Suppressor macrophage treated with lipopolysaccharide for 4 hours (primary cell): ENCODE data around the gene KCTD7.
"Not testable (repeated sequence)": the region's sequence is repeated elsewhere in the genome, so short reads cannot be mapped to it uniquely, and the experiment has no call there.

ENCODE experiments used
- DNase-seq: peaks from one replicate; pipeline ENCODE4 v3.0.0-alpha.2; 2020

KCTD7 gene

DNA sequence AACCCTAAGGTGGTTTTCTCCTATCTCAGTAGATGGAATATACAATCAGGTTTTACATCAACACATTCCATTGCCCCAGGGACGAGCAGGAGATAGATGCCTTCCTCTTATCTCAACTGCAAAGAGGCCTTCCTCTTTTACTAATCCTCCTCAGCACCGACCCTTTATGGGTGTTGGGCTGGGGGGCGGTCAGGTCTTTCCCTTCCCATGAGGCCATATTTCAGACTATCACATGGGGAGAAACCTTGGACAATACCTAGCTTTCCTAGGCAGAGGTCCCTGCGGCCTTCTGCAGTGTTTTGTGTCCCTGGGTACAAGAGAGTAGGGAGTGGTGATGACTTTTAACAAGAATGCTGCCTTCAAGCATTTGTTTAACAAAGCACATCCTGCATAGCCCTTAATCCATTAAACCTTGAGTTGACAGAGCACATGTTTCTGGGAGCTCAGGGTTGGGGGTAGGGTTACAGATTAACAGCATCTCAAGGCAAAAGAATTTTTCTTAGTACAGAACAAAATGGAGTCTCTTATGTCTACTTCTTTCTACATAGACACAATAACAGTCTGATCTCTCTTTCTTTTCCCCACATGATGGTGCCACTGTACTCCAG is 9.2 kb upstream of the KCTD7 start:
- not testable (repeated sequence) for DNase-seq

DNA sequence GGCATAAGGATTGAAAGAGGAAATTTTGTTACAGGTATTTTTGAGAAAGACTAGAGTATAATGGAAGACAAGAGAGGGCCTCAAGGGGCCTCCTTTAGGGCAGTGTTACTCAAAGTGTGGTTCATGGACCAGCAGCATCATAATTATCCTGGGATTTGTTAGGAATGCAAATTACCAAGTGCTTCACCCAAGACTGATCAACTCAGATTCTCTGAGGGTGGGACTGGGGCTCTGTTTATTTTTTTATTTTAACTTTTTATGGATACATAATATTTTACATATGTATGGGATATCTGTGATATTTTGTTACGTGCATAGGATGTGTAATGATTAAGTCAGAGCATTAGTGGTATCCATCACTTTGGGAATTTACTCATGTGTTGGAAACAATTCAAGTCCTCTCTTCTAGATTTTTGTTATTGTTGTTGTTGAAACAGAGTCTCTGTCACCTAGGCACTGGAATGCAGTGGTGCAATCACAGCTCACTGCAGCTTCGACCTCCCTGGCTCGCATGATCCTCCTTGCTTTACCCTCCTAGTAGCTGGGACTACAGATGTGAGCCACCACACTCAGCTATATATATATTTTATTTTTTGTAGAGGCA is 2.2 kb upstream of the KCTD7 start:
- no peak for DNase-seq

DNA sequence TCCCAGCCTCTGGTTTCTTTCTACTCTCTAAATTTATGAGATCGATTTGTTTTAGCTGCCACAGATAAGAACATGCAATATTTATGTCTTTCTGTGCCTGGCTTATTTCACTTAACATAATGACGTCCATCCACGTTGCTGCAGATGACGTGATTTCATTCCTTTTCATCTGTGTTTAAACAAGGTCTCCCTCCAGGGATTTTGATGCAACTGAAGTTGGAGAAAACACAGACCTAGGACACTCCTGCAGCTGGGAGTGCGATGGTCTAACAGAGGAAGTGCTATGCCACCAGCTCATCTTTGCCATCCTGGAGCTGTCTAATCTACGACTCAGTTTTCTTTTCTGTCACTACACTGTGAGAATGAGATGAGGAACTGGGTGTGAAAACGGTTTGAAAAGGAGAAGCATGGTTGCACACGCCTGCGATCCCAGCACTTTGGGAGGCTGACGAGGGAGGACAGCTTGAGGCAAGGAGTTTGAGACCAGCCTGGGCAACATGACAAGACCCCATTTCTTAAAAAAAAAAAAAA is 1.5 kb upstream of the KCTD7 start:
- peak; percentile 72 for DNase-seq

DNA sequence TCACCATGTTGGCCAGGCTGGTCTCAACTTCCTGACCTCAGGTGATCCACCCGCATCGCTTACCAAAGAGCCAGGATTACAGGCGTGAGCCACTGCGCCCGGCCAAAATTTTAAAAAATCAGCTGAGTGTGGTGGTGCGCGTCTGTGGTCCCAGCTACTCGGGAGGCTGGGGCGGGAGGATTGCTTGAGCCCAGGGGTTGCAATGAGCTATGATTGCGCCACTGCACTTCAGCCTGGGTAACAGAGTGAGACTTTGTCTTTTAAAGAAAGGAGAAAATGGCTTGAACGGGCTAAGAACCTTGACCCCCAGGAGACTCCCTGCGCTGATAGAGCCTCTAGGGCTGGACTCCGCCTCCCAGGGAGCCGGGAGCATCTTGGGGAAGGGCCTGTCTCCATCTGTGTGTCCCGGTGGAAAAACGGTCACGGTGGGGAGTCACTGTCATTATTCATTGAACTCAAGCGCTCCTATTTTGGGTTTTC is 760 bp upstream of the KCTD7 start:
- no peak for DNase-seq

DNA sequence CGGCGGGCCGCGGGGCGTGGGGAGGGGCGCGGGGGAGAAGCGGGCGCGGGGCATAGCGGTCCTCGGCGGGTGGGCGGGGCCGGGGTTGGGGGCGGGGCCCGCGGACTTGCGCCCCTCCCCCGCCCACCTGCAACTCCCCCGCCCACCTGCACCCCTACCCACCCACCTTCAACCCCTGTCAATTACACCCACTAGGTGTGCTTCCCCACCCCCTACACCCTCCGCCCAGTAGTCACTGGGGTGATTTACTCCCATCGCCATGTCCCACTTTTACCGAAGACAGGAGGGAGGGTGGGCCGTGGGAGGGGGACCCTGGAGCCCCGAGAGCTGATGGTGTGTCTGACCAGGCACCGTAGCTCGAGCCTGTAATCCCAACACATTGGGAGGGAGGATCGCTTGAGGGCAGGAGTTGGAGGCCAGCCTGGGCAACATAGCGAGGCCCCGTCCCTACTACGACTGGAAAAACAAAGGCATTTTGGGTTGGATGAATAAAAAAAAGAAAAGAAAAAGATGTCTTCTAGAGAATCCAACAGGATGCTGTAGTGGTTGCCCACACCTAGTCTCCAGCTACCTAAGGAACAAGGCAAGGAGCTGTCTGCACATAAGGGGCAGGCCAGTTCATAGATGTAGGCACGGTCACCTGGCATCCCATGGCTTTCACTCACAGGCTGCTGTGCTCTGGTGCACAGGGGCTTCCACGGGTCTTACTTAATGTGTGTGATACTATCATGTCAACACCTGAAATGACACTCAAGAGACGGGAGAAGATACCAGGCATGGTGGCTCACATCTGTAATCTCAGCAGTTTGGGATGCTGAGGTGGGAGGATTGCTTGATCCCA is 761 bp downstream of the KCTD7 start:
- no peak for DNase-seq

DNA sequence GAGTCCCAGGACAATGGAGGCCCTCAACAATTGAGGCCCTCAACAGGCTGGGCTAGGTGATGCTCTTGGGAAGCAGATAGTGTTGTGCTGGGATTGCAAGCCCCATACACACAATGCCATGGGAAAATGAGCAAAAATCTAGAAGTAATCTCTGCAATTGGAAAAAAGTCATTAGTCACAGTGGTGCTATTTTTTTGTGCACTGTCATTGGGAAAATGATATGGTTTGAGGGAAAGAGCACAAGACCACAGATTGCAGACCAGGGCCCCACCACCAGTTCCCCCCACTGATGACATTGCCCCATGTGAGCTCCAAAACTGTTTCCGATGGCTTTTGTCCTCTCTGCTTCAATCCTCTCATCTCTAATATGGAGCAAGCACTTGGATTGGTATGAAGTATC is 1.9 kb downstream of the KCTD7 start:
- DNase-seq, result peak; percentile 45

DNA sequence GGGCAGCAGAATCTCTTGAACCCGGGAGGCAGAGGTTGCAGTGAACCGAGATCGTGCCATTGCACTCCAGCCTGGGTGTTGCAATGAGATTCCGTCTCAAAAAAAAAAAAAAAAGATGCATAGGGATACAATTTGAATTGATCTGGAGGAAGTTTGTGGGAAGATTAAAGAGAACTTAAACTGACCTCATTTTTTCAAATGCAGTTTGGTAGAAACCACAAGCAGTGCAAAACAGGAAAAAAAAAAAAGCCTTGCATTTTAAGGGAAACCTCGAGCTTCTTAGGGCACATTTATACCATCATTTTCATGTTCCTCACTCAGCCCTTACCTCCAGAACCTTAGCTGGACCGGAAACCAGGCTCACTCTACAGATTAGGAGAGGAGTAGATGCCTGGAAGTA is 2.8 kb downstream of the KCTD7 start:
- peak; percentile 61 for DNase-seq

DNA sequence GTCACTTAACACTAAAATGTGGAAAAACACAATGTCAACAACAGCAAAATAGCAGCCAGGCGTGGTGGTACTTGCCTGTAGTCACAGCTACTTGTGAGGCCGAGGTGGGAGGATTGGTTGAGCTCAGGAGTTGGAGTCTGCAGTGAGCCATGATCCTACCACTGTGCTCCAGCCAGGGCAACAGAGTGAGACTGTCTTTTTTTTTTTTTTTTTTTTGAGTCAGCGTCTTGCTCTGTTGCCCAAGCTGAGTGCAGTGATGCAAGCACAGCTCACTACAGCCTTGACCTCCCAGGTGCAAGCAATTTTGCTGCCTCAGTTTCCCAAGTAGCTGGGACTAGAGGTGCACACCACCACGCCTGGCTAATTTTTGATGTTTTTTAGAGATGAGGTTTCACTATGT is 6.1 kb downstream of the KCTD7 start:
- DNase-seq, result peak; percentile 25

DNA sequence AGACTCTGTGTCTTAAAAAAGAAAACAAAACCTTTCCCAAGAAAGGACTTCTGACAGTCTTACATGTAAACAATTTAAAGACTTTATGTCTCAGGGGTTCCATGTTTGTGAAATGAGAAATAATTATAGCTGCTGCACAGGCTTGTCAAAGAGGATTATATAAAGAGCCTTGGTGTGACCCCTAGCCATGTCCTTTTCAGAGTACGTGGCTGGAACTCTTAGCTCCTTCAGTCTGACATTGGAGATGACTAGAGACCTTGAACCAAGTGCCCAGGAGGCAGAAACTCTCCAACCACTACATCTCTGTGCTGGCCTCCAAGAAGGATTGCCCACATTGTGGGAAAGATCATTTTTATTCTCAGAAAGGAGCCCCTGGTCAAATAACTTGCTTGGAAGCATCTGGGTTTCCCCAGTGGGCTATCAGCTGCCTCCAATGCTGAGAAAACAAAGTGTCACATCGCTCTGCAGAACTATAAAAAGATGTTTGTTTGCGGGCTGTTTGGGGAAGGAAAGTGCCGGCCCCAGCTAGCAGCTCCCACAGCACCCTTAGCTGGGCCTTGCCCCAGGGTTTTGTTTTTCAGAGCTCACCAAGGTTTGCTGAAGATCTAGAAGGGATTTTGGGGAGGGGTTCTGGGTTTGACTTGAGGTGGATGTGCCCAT is 6.8 kb downstream of the KCTD7 start:
- DNase-seq, result not testable (repeated sequence)

DNA sequence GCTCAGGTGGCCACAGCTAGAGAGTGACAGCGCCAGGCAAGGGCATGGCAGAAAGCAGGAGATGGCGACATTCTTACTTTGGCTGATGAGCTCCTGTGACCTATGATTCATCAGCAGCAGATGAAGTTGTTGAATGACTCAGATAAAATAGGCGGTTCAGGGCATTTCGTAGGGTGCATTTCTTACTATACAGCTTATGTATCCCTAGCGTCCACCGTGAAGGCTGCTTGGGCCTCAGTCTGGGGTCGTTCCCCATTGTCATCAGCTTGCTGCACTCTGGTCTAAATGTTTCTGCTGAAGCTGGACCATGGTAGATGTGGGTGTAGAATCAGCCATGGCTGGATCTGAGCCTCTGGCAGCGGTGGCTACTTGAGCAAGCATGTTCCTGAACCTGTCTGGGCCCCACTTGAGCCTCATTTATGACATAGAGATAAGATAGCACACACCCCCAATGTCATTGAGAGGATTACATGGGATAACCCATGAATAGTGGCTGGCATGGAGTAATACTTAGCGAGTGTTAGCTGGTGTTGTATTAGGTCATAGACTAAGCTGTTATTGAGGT is 7.4 kb downstream of the KCTD7 start:
- DNase-seq, result peak; percentile 82

DNA sequence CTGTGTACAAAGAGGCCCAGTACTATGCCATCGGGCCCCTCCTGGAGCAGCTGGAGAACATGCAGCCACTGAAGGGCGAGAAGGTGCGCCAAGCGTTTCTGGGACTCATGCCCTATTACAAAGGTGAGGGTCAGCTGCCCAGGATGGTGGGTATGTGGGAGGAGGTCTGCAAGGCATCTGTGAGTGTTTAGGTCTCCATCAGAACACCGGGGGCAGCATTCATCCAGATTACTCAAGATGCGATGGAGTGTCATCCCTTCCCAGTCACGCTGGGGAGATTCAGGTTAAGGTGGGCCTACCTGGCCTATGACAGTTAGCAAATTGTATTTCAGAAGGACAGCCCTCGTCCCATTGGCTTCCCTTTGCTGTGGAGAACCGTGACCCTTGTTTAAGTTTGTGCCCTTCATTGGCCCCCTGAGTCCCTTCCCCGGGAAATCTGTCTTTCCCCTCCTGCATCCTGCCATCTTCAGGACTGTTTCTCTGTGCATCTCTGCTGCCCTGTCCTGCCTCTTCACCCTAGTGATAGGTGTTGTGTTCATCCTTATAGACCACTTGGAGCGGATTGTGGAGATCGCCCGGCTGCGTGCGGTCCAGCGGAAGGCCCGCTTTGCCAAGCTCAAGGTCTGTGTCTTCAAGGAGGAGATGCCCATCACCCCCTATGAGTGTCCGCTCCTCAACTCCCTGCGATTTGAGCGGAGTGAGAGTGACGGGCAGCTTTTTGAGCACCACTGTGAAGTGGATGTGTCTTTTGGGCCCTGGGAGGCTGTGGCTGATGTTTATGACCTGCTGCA is 9.8 kb downstream of the KCTD7 start:
- no peak for DNase-seq

DNA sequence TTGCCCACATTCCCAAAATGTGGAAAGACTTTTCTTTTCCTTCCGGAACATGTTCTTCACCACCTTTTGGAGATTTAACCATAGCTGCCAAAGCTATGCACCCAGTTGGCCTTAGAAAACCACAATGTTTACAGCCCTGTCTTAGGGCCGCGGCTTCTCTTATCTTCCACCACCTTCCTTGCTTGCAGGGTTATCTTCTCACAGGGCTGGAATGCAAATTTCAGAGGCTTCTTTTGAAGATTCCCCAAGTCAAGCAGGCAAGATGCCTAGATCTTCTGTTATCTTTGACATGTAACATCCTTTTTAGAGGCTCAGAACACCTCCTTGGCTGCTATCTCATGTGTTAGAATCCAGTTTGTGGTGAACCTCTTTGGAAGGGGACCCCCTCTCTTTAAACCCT is 11.1 kb downstream of the KCTD7 start:
- DNase-seq, result no peak

DNA sequence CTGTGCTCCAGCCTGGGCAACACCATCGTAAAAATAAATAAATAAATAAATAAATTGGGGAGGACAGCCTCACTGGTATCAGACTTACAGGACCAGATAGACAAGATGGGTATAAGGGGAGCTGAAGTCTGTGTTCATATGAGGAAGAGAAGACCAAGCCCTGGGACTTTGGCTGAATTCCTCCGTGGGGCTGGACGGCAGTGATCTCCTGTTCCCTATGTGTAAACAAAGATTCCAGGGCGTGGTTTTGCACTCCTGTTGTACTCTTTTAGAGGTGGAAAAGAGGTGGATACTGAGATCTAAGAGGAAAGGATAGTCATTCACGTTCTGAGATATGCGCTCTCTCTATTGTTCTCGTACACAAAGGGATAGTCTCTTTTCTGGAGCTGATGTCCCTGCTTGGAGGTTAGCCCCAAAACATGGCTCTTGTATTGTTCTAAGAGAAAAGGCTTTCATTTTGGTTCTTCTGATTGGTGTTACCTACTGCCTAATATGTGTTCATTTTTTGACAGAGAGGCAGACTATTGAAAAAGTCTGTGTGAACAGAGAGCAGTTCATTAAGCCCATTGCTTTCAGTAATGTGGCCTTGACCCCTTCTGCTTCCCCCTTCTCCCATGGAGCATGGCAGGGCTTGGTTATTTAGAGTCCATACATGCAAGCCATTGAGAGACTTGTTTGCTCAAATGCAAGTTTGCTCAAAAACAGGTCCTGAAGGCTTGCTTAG is 12.3 kb downstream of the KCTD7 start:
- DNase-seq, result no peak

DNA sequence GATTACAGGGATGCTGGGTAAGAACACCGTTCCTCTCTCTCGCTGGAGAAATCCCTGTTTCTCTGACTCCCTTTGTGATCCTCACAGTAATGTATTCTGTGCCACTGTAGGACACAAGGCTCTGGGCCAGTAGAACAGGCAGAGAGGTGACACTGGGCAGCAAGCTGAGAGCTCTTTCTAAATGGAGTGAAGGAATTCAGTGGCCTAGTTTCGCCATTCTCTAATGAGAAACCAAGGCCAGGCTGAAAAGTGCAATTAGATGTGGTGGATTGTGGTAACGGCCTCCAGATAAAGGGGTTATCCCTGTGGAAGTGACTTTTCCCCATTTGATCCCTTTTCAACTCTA is 12.8 kb downstream of the KCTD7 start:
- no peak for DNase-seq

DNA sequence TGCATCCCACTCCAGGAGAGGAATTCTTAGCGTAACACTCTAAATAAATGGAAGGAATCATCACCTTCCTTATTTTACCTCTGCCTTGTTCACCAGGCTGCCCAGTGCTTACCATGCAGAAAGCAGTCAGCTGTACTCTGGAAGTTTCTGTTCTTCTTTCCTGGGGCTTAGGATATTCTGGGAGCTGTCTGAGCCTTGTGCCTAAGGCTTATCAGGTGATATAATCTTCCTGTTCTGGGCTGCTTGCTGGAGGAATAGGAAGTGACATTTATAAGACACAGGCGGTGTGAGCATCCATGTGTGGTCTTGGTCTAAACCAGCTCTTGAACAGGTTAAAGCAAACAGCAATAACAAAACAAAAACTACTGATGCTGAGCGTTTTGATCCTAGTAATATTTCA is 13.5 kb downstream of the KCTD7 start:
- DNase-seq, result peak; percentile 62

DNA sequence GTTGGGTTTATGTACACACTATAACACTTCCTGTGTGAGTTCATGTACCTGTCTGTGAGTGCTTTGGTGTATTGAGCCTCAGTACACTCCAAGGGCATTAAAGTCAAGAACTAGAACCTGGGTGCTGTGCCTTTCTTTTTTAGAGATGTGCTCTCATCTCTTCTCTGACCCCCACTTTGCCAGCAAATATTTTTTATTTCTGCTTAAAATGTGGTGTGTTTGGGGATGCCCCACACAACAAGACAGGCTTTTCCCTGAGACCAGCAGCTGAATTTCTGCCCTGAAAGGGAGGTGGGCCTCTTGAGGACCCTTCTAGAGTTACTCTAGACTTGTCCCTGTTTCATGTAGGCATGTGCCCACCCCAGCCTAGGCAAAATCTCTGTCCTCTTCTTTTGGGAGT is 14.3 kb downstream of the KCTD7 start:
- no peak for DNase-seq

DNA sequence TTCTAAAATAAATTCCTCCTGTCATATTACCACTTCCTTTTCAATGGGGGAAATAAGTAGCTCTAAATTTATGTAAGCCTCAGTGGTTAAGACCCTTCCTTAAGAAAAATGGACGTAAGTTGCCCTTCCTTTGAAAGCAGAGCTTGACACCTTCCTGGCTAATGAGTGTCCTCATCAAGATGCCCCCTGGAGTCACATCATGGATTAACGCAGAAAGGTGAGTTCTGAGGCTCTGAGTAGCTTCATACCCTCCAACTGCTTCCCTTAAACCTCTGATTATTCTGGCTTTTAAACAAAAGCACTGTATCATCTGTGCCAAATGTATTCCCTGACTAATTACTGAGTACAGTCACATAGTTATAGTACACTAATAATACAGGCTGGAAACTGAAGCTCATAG is 14.7 kb downstream of the KCTD7 start:
- DNase-seq, result no peak

DNA sequence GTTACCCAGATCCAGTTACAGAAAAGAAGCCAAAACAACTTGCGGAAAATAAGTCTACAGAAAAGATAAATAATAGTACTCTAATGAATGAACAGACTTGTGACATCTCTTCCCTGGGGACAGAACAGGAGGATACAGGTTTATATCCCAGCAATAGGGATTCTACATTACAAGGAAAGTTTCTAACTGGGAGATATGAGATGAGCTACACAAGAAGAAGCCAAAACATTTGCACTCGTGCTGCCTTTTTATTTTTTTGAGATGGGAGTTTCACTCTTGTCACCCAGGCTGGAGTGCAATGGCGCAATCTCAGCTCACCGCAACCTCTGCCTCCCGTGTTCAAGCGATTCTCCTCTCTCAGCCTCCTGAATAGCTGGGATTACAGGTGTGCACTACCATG is 22.3 kb downstream of the KCTD7 start:
- not testable (repeated sequence) for DNase-seq

DNA sequence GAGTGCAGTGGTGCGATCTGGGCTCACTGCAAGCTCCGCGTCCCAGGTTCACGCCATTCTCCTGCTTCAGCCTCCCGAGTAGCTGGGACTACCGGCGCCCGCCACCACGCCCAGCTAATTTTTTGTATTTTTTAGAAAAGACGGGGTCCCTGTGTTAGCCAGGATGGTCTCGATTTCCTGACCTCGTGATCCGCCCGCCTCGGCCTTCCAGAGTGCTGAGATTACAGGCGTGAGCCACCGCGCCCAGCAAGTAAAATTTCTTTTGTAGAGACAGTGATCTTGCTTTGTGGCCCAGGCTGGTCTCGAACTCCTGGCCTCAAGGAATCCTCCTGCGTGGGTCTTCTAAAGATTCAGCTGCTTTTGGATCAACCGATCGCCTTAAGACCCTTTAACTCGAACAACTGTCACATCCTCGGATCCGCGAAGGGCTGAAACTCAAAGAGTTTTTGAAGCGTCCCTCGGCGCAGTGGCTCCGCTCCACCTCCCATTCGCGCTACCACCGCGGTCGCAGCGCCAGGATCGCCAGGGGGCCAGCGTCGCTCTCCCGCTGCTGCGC is 25.1 kb downstream of the KCTD7 start:
- not testable (repeated sequence) for DNase-seq

DNA sequence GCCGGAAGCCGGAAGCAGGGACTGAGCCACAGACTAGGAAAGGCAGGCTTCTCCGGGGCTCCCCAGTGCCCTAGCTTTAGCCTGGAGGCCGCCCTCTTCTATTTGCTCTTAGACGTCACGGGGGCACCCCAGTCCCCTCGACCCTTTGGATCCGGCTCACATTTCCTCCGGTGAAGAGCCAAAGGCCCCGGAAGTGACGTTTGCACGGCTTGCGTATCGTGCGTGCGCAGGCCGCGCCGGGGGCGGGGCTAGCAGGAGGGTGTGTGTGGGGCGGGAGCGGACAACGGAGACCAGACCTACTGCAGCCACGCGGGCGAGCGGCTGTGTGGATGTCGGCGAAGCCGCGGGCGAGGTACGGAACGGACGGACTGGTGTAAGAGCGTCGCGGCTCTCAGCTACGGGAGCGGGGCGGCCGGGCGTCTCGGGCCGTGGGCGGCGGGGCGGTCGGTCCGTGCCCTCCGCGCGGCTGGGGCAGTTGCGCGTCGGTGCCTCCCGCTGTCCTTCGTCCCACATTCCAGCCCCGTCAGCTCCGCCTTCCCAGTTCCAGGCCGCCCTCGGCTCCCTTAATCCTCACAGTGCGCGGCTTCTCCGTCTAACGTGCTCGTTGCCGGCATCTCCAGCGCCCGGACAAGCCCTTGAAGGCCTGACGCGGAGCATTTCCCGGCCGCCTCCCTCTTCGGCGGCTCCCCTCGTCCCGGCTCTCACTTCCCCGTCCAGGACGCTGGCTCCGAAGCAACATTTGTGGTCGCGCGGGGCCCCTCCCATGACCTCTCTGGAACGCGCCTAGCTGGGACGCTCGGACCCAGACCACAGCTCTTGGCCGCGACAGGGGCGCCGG is 25.8 kb downstream of the KCTD7 start:
- DNase-seq, result peak; percentile 99
